GM12878 (cell line): ENCODE measurements around the gene CADPS. TPM values are rescaled to one million over a fixed set of nuclear protein-coding genes. Genes with fewer than 3 reads are reported as not detected.

Source experiments
- E4F1 ChIP-seq: fragments of 450-650 bp; IDR thresholded peaks from 2 replicates; pipeline ENCODE4 v1.6.1; 2018; ENCODE audit warnings: borderline replicate concordance, mild to moderate bottlenecking; ENCODE audit not compliant: partially characterized antibody
- NBN ChIP-seq: fragments of 450-650 bp; IDR thresholded peaks from 2 replicates; pipeline ENCODE4 v1.6.1; 2016
- NR2C1 ChIP-seq: fragments of 450-650 bp; IDR thresholded peaks from 2 replicates; pipeline ENCODE4 v1.6.1; 2017; ENCODE audit warnings: antibody characterized with exemption, mild to moderate bottlenecking, moderate library complexity
- PAX5 ChIP-seq: IDR thresholded peaks from 2 replicates; pipeline ENCODE4 v1.6.1; 2011; ENCODE audit warnings: low read depth, low read length, borderline replicate concordance
- RFX5 ChIP-seq: IDR thresholded peaks from 2 replicates; pipeline ENCODE4 v1.6.1; 2011; ENCODE audit warnings: low read depth, low read length, improper control_type of control experiment
- ZNF274 ChIP-seq: IDR thresholded peaks from one replicate; pipeline ENCODE4 v1.8.0; 2011; ENCODE audit not compliant: insufficient read length, insufficient read depth
- ZNF384 ChIP-seq: IDR thresholded peaks from 2 replicates; pipeline ENCODE4 v1.6.1; 2012; ENCODE audit warnings: low read depth, mild to moderate bottlenecking, low read length, improper control_type of control experiment, borderline replicate concordance
- ZSCAN29 ChIP-seq: fragments of 450-650 bp; IDR thresholded peaks from 2 replicates; pipeline ENCODE4 v1.6.1; 2017; ENCODE audit warnings: mild to moderate bottlenecking, moderate library complexity
- polyA plus RNA-seq, 11 experiments: library from polyadenylated mRNA; depleted of rRNA in 4 of 11; unstranded in 6 of 11; stranded (reverse) in 5 of 11; fragments of >200 nt; fragmentation: Nextera tagmentation in 4 of 11; fragmentation: Illumina TruSeq in 1 of 11; extraction: Ambion mirVana in 4 of 11; extraction: Trizol in 1 of 11; gene quantifications; 1 replicate in 1 of 11; 2 replicates in 10 of 11; pipeline versions ENCODE4 v1.2.1 to v1.2.3, GENCODE V29; 2011 to 2016; ENCODE audit warnings: inconsistent platforms in 2 of 11, missing spikeins in 2 of 11, low read depth in 1 of 11
- total RNA-seq, 4 experiments: library from RNA; depleted of rRNA in 3 of 4; stranded (reverse); fragments of >200 nt in 3 of 4; fragmentation: Illumina TruSeq in 1 of 4; extraction: Trizol in 1 of 4; gene quantifications; 2 replicates each; pipeline versions ENCODE4 v1.2.1 to v1.2.3, GENCODE V29; 2013 to 2021
- TF ChIP-seq, protein P1 (sequence below): fragments of 450-650 bp; IDR thresholded peaks from 2 replicates; pipeline ENCODE4 v1.6.1; 2017; ENCODE audit warnings: mild to moderate bottlenecking, low read depth, inconsistent platforms; ENCODE audit not compliant: poor library complexity, severe bottlenecking
- TF ChIP-seq, protein P2 (sequence below): IDR thresholded peaks from 2 replicates; pipeline ENCODE4 v1.6.1; 2011; ENCODE audit warnings: mild to moderate bottlenecking, low read depth, low read length, moderate library complexity; ENCODE audit not compliant: insufficient replicate concordance

The CADPS gene
- total and polyA plus RNA-seq, 10 of the 15 experiments (the other 5 are each of a cell fraction or from before 2014, with no cell fraction given), result 0.20 TPM; not detected in 9

DNA sequence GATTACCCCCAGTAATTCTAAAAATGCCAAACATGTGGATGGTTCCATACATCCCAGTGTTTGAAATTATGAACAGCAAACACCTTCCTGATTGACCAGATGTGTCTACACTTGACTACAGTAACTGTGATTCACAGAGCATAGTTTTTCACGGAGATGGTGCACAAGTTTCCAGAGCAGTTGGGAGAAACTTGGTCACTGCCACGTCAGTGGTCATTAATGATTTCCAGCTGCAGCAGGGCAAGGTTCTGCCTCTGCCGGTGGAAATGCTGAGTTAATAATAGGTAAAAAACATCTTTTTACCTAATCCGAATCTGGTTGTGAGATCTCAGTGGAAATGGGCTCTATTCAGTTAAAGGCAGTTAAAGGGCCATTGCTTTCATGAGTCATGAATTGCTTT, 347.7 kb downstream of the CADPS start (continued):
- TF ChIP-seq E4F1 (no peak), NR2C1 (no peak), ZNF384 (no peak), RFX5 (no peak), ZSCAN29 (no peak), NBN (no peak), ZNF274 (no peak), PAX5 (no peak)
- TF ChIP-seq, protein P1, sequence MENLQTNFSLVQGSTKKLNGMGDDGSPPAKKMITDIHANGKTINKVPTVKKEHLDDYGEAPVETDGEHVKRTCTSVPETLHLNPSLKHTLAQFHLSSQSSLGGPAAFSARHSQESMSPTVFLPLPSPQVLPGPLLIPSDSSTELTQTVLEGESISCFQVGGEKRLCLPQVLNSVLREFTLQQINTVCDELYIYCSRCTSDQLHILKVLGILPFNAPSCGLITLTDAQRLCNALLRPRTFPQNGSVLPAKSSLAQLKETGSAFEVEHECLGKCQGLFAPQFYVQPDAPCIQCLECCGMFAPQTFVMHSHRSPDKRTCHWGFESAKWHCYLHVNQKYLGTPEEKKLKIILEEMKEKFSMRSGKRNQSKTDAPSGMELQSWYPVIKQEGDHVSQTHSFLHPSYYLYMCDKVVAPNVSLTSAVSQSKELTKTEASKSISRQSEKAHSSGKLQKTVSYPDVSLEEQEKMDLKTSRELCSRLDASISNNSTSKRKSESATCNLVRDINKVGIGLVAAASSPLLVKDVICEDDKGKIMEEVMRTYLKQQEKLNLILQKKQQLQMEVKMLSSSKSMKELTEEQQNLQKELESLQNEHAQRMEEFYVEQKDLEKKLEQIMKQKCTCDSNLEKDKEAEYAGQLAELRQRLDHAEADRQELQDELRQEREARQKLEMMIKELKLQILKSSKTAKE, result no peak
- TF ChIP-seq, protein P2, sequence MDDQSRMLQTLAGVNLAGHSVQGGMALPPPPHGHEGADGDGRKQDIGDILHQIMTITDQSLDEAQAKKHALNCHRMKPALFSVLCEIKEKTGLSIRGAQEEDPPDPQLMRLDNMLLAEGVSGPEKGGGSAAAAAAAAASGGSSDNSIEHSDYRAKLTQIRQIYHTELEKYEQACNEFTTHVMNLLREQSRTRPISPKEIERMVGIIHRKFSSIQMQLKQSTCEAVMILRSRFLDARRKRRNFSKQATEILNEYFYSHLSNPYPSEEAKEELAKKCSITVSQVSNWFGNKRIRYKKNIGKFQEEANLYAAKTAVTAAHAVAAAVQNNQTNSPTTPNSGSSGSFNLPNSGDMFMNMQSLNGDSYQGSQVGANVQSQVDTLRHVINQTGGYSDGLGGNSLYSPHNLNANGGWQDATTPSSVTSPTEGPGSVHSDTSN, result no peak
